Measurements from ENCODE around the gene DIABLO.
"Not testable (repeated sequence)": the region's sequence is repeated elsewhere in the genome, so short reads cannot be mapped to it uniquely, and the experiment has no call there.

DIABLO gene

DNA sequence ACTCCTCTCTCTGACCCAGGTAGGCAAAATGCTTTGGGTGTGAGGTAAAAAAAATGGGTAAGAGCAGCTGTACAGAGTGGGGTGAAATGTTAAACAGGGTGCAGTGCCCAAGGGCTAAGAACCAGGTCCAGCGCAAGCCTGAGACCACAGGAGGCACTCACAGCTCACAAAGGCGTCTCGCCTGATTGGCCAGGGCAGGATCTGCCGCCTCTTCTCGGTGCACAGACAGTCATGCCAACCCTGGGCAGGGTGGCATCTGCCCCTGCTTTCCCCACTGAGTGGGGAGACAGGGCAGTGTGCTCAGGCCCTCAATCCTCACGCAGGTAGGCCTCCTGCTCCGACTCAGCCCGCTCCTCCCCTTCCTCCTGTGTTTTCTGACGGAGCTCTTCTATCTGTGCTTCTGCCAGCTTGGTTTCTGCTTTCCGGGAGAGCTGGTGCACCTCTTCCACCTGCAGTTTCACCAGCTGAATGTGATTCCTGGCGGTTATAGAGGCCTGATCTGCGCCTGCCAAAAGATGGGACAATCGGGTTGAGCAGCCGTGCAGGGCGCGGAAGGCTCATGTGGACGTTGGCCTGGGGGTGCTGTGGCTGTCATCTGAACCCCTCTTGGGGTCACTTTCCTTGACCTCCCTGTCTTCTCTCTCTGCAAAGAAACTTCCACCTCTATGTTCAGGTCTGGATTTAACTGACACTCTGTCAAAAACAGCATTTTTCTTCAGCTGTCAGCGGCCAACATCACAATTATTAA lies 17.6 kb downstream of the DIABLO start:
- no peak for DNase-seq

DNA sequence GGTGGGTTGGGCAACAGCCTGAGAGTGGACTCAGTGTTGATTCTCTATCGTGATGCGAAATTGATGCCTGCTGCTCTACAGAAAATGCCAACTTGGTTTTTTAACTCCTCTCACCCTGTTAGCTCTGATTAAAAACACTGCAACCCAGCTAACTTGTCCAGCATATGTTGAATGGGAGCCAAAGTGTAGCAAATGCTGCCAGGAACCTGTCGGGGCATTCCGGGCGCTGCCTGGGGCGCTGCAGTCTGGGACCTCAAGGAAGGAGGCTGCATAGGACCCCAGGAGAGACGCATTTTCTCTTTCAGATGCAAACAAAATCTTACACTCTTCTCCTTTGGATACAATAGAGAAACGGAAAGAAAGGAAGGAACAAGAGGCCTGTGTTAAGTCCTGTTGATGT lies 18.5 kb downstream of the DIABLO start:
- DNase-seq = no peak

DNA sequence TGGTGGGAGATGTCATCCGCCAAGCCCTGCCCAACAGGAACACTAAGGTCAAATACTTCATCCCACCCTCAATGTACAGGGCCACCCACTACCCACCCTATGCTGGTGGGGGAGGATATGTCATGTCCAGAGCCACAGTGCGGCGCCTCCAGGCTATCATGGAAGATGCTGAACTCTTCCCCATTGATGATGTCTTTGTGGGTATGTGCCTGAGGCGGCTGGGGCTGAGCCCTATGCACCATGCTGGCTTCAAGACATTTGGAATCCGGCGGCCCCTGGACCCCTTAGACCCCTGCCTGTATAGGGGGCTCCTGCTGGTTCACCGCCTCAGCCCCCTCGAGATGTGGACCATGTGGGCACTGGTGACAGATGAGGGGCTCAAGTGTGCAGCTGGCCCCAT lies 18.9 kb downstream of the DIABLO start:
- no peak for DNase-seq

DNA sequence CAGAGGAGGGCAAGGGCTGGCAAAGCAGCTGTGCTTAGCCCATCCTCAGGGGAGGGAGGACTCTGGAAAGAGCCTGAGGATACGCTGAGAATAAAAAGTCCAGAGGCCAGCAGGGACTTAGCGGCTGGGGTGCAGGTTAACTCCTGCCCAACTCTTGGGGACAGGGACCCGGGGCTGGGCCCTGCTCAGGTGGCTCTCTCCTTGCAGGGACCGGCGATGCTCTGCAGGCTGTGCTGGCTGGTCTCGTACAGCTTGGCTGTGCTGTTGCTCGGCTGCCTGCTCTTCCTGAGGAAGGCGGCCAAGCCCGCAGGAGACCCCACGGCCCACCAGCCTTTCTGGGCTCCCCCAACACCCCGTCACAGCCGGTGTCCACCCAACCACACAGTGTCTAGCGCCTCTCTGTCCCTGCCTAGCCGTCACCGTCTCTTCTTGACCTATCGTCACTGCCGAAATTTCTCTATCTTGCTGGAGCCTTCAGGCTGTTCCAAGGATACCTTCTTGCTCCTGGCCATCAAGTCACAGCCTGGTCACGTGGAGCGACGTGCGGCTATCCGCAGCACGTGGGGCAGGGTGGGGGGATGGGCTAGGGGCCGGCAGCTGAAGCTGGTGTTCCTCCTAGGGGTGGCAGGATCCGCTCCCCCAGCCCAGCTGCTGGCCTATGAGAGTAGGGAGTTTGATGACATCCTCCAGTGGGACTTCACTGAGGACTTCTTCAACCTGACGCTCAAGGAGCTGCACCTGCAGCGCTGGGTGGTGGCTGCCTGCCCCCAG lies 19.6 kb downstream of the DIABLO start:
- DNase-seq = no peak

DNA sequence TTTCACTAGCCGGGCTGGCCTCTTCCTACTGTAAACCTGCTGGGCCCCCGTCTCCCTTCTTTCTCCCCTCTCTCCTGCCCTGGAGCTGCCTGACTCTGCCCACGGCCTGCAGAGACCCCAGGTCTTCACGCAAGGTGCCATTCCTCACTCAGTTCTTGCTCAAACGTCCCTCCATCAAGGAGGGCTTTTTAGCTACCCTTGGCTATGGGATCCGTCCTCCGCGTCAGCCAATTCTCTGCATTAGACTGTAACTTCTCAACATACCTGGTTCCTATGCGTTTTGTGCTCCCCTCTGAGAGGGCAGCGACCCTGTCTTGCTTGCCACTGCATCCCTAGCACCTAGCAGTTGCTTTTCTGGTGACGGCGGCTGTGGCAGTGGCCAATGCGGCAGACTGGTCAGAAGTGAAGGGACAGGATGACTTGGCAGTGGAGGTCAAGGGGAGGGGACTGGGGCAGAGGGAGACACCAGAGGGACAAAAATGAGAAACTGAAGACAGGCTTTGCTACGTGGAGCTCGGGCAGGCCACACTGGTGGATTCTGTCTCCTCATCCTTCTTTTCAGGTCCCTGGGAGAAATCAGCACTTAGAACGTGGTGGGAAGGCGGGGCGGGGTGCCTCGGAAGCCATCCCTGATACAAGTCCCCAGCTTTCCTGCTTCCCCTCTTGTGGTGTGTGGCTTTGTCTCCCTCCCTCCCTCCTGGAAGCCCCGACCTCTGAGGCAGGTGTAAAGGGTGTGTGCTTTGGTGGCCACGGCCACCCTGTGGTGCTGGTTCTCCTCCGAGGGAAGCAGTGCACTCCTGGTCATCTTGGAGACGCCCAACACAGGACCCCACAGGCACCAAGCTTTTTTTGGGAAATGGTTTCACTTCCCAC lies 20.6 kb downstream of the DIABLO start:
- DNase-seq = no peak

DNA sequence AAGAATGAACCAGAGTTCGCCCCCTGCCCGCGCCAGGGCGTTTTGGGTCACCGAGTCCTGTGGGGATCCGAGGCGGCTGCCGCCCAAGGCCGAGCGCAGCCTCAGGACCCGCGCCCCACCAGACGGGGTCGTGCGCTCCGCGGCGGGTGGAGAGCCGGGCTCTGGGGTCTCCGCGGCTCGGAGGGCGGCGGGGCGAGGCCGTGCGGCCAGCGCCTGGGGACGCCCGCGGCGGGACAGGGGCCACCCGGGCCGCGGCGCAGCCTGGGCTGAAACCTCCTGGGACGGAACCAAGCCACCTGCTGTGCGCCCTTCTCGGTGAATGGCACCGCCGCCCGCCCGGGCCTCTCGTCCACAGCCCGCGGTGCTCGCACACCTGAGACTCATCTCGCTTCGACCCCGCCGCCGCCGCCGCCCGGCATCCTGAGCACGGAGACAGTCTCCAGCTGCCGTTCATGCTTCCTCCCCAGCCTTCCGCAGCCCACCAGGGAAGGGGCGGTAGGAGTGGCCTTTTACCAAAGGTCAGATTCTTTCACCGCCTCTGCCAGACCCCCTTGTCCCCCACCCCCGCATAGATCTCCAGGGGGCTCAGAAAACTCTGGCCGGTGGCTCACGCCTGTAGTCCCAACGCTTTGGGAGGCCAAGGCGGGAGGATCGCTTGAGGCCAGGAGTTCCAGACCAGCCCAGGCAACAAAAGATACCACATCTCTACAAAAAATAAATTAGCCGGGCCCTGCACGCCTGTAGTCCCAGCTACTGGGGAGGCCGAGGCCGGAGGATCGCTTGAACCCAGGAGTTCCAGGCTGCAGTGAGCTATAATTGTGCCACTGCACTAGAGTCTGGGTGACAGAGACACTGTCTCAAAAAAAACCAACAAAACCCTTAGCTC lies 21.4 kb downstream of the DIABLO start:
- DNase-seq = no peak

DNA sequence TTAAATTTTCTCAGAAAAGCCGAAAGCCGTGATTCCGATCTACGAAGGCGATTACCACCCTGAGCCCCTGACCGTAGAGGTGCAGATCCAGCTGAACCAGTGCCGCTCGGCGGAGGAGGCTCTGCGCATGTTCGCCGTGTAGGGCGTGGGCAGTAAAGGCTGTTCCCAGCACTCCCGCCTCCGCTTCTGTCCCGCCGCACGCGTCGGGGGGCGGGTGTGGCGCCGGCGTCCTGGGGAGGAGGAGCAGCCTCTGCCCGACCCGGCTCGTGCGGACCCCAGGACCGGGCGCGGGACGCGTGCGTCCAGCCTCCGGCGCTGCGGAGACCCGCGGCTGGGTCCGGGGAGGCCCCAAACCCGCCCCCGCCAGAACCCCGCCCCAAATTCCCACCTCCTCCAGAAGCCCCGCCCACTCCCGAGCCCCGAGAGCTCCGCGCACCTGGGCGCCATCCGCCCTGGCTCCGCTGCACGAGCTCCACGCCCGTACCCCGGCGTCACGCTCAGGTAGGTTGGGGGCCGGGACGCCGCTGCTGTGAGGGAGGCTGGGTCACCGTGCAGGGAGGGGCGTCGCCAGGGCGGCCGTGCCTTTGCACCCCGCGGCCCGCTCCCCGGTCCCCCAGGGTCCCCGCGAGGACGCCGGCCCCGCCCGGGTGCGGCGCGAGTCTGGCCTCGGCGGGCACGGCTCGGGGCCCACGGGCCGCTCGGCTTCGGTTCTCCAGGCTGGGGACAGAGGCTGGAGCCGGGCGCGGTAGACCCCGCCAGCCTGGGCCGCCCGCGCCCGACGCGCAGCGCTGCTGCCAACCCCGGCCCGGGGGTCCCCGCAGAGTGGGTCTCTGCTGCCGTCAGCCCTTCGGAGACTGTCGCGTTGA lies 22.3 kb downstream of the DIABLO start, which contains the start of gene B3GNT4:
Gene B3GNT4 (plus strand): TSS at position 409 of the 866 bp plus-strand sequence. CDS start 910 bp downstream, outside the sequence.
- DNase-seq = peak; percentile 34 to 49

DNA sequence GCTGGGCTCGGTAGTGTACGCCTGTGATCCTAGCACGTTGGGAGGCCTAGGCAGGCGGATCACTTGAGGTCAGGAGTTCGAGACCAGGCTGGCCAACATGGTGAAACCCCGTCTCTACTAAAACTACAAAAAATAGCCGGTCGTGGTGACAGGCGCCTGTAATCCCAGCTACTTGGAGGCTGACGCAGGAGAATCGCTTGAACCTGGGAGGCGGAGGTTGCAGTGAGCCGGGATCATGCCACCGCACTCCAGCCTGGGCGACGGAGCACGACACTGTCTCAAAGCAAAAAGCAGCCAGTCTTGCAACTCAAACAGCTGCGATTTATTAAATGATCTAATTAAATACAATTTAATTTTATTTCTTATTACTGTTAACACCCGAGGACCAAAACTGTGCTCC lies 23.0 kb downstream of the DIABLO start:
- DNase-seq = not testable (repeated sequence)

DNA sequence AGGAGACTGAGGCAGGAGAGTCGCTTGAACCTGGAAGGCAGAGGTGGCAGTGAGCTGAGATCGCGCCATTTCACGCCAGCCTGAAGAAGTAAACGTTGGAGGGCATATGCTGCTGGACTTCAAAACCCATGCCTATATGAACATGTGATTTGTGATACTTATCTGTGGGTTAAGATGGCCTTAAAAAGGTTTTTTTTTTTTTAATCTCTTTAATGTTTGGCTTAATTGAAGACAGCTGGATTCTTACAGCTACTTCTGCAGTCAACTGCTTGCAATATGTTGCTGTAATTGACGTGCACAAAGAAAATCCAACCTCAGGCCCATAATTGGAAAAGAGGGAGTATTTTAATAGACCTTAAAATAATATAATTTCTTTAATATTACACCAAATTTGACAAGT lies 23.8 kb downstream of the DIABLO start:
- DNase-seq = no peak

DNA sequence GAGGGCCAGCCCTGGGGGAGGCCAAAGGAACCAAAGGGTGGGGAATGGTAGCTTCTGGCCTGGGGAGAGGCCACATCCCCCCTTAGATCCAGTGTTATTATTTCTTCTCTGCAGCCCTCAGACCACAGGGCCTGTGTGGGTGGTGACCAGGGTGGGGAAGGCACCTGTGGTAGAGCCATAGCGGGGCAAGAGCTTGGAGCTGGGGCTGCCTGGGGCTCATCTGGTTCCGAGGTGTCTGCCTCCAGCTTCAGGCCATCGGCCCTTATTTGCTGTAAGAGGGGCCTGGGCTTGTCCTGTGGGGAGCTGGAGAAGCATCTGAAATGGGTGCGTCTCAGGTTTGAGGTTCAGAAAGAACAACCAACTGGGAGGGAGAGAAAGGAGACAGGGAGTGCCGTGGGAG lies 24.5 kb downstream of the DIABLO start:
- DNase-seq = no peak

DNA sequence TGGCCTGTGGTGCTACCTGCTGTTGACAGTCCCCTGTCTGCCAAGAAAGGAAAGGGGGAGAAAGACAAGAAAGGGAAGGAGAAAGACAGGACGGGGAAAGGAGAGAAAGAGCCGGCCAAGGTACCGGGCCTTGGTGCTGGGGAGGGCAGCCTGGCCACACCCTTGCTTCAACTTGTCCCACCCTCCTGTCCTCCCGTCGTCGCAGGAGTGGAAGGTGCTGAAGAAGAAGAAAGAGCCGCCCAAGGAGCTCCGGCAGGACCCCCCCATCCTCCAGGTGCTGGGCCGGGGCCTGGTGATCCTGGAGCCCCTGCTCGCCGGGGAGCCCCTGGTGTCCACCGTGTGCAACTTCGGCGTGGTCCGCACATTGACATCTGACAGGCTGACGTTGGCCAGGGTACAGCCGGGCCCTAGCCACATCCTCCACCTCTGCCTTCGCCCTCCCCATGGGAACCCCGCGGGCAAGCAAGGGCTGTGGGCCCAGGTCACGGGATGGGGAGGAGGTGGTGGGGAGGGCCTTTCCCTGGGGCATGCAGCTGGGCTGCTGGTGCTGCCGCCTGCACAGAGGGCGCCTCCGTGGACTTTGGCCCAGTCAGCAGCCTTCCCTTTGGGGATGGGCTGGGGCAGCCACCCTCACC lies 25.2 kb downstream of the DIABLO start:
- DNase-seq = no peak

DNA sequence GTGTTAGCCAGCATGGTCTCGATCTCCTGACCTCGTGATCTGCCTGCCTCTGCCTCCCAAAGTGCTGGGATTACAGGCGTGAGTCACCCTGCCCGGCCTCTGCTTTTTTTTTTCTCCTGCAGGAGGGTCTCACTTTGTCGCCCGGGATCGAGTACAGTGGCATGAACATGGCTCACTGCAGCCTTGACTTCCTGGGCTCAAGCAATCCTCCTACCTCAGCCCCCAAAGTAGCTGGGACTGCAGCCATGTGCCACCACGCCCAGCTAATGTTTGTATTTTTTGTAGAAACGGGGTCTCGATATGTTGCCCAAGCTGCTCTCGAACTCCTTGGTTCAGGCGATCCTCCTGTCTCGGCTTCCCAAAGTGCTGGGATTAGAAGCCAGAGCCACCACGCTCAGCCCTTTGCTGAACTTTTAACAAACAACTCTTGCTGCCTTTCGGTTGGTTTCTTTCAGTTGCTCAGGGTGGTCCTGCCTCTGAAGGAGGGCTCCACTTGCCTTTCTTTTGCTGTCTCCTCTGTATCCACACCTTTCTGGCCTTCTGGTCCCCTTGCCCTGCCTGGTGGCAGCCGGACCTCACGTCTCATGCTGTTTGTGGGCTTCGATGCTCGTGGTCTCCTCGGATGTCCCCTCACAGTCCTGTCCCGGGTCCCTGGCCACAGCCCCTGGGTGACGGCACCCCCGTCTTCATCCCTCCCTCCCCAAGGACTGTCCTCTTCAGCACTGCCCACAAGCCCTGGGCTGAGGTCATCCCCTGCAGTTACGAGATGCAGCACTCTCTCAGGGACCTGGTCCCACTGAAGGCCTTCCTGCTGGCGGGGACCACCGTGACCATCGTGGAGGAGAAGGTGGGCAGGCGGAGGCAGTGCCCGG lies 26.1 kb downstream of the DIABLO start:
- no peak for DNase-seq

DNA sequence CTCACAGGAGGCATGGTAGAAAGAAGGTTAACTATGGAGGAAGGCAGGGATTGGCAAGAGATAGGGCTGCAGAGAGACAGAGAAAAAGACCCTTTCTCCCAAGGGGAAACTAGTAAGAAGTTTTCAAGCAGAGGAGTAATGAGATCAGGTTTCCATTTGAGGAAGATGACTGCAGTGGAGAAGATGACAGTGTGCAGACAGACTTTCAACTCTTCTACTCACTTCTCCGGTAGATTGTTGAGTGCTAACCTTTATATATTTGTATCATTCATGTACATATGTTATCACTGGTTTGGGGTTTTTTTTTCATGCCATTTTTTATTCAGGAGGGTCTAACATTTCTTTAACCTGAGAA lies 28.3 kb downstream of the DIABLO start:
- DNase-seq = no peak

DNA sequence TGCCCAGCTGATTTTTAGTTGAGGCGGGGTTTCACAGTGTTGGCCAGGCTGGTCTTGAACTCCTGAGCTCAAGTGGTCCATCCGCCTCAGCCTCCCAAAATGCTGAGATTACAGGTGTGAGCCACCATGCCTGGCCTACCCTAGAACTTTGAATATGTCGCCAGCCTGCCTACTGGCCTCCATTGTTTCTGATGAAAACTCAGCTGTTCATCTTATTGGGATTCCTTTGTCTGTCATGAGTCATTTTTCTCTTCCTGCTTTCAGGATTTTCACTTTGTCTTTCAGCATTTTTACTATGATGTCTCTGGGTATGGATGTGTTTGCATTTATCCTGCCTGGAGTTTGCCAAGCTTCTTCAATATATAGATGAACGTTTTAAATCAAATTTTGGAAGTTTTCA lies 30.4 kb downstream of the DIABLO start:
- DNase-seq = no peak

DNA sequence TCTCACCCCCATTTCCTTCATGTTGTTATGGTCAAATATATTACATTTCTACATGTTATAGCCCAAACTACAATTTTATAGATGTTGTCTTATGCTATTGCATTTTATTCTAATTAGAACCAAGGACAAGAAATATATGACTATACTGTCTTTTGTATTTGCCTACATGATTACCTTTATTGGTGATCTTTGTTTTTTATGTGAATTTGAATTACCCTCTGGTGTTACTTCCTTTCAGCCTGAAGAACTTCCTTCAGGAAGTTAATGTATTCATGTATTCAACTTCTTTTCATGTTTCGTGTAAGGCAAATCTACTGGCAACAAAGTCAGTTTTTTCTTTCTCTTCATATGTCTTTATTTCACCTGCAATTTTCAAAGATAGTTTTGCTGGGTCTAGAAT lies 31.0 kb downstream of the DIABLO start:
- no peak for DNase-seq

DNA sequence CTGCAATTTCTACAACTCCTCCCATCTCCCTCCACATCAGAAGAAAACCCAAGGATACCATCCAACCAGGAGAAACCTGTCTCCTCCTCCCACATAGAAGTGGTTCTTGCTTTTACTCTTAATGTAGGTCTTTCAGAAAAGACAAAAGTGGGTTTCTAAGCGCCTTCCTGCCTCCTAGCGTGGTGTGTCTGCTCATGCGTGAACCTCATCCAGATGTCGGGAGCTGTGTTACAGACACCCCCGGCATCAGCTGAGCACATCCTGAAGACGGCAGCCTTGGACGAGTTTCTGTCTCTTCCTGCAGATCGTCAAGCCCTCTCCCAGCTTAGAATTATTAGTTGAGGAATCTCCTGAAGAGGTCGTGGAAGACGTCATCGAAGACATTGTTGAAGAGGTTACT lies 33.4 kb downstream of the DIABLO start:
- DNase-seq = no peak

DNA sequence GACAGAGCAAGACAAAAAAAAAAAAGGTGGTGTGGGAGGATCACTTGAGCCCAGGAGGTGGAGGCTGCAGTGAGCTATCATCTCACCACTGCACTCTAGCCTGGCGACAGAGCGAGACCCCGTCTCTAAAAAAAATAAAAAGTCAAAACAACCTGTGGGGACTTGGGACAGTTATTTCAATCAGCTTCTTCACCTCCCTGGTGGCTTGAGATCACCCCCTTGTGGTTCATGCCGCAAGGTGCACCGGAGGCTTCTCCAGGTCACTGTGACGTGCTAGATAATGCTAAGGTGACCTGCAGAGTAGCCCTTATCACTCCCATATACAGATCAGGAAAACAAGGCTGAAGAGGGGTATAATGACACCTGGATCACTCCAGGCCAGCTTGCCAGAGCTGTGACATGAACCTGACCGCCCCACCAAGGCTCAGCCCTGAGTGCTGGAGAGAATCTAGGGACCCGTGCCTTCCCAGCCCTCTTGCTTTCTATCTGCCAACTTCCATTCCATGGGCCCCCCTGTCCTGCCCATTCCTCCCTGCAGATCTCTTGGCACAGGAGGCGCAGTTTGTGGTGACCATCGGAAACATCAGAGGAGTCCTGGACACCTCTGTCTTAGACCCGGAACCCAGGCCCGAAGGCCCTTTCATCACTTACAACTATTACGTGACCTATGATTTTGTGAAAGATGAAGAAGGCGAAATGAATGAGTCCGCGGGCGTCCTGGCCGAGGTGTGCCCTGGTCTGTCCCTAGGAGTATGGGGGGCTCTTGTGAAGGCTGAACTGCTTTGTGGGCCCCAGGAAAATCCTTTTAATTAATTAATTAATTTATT lies 34.8 kb downstream of the DIABLO start:
- peak; percentile 14 to 50 for DNase-seq

DNA sequence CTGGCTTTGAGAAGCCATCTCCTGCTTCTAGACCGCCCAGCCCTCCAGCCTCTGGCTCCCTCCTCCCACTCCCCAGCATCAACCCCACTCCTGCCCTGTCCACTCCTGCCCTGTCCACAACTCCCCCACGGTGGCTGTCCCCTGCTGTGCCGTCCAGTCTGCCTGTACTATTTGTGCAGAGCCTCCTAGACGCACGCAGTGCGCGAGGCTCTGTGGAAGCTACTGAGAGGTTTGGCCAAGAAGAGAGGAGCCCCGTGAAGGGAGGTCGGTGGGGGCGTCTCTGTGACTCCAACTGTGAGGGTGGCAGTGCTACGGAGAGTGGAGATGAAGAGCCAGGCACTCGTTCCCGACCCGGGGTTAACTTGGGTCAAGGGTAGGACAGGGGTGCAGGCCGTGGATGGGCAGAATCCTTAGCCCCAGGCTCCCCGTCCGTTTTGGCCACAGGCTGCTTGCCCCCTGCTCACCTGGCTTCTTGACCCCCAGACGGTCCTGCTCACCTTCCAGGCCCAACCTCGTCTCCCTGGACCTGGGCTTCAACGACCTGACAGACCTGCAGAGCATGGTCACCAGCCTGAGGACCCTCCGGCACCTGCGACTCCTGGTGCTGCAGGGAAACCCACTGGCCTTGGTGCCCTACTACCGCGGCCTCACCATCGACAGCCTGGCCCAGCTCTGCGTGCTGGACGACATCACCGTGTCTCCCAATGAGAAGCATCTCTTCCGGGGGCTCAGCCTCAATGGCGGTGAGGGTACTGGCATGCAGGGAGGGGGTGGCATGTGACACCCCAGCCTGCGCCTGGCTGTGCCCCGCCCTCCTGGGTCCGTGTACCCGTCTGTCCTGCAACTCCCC lies 36.0 kb downstream of the DIABLO start:
- DNase-seq = no peak

Measured in NCI-H187 (cell line).